GM23248 (cell line): ENCODE results near the gene PPP1R26.

Source experiments
- EZH2 ChIP-seq: fragments of 200-600 bp; sonication (generic); IDR thresholded peaks from 2 replicates; pipeline ENCODE4 v1.6.1; 2018; ENCODE audit warnings: antibody characterized with exemption, mild to moderate bottlenecking; ENCODE audit not compliant: insufficient read depth, poor library complexity, severe bottlenecking
- EZH2phosphoT487 ChIP-seq: fragments of 200-600 bp; sonication (generic); IDR thresholded peaks from 2 replicates; pipeline ENCODE4 v1.6.1; 2018; ENCODE audit warnings: antibody characterized with exemption, moderate library complexity, mild to moderate bottlenecking, low read depth; ENCODE audit not compliant: insufficient read depth

DNA sequence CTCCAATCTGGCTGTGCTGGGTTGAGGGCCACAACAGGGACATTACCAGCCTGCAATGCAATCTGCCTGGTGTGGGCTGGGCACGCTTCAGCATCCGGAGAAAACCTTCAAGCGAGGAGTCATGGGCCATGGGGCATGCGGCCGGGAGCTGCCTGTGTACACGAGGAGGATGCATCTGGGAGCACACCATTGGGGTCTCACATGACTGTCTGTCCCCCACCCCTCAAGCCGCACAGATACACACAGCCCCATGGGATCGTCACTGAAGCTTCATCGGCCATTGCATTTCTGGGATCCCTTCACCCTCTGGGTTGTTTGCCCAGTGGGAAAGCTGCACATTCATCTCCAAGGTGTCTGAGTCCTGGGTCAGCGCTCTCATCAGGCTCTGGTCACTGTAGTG lies 51.5 kb downstream of the PPP1R26 start:
- no peak for TF ChIP-seq EZH2
- no peak for TF ChIP-seq EZH2phosphoT487
